Peyer's patch (tissue), 4 donors: ENCODE measurements around the gene CCDC83.

ENCODE experiments used
- CTCF ChIP-seq, 6 experiments: fragments of 450-650 bp in 4 of 6; fragments of 200-600 bp in 2 of 6; sonication (generic) in 1 of 6; IDR thresholded peaks; one replicate each; pipeline ENCODE4 v1.5.1; 2017 to 2019; ENCODE audit warnings: antibody characterized with exemption in 6 of 6, mild to moderate bottlenecking in 3 of 6, moderate library complexity in 1 of 6
- POLR2A ChIP-seq, 2 donors: fragments of 450-650 bp; IDR thresholded peaks; one replicate each; pipeline ENCODE4 v1.5.1; 2017; ENCODE audit warnings: antibody characterized with exemption in 2 of 2, mild to moderate bottlenecking in 2 of 2, moderate library complexity in 2 of 2

DNA sequence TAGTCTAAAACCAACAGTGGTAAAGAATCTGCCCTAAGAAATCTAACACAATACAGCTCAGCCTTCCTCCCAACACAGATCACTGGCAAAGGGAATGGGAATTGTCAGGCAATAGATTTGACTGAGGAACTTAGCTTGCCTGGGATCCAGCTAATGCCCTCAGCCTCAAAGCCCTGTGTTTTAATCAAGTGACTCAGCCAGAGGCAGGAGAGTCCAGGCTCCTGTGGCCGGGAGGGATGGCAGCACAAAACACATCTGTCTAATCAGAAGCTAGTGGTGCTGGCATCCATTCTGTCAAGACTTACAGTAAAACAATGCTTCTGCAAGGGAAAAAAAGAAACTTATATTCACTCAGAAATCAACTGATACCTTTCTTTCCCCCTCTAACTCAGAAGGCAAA is 49.8 kb upstream of the CCDC83 start:
- TF ChIP-seq CTCF (IDR thresholded peaks at IDR 0.05) (no peak), POLR2A (IDR thresholded peaks at IDR 0.05) (no peak)
